Measurements from ENCODE around the gene GRIK4.
"Not testable (repeated sequence)": the region's sequence is repeated elsewhere in the genome, so short reads cannot be mapped to it uniquely, and the experiment has no call there.

GRIK4 gene

DNA sequence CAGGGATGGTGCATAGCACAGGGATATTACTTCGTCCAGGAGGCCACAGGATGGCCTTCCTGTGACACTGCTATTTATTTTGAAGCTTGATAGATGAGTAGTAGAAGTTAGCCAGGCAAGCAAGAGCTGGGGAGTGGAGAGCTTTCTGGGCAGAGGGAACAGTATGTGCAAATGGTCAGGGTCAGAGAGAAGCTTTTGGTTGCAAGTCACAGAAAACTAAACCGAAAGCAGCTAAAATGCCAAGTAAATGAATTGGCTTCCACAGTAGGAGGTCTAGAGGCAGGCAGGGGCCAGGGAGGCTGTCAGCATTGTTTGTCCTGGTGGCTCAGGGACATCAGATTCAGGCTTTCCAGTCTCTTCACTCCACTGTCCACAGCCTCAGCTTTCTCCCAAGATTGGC is 247.5 kb downstream of the GRIK4 start:
- in situ Hi-C loops (cut with HindIII; ENCODE audit: low sequenced_read_pairs) = no loop called here

DNA sequence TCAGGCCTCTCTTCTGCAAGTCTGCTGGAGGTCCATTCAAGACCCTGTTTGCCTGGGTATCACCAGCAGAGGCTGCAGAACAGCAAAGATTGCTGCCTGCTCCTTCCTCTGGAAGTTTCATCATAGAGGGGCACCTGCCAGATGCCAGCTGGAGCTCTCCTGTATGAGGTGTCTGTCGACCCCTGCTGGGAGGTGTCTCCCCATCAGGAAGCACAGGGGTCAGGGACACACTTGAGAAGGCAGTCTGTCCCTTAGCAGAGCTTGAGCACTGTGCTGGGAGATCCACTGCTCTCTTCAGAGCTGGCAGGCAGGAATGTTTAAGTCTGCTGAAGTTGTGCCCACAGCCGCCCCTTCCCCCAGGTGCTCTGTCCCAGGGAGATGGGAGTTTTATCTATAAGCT is 254.2 kb downstream of the GRIK4 start:
- H3K4me3 ChIP-seq (ENCODE audit: low read depth, low read length); DNase-seq (ENCODE audit: low read depth, low spot score); in situ Hi-C loops (cut with HindIII; ENCODE audit: low sequenced_read_pairs): not testable (repeated sequence)

More for the DNA sequence above, 247.5 kb downstream of the GRIK4 start:
- H3K4me3 ChIP-seq (ENCODE audit: low read depth, low read length) = no peak overlapping the region
- peak; percentile 6 for DNase-seq (ENCODE audit: low read depth, low spot score)
- TF ChIP-seq, protein P1, sequence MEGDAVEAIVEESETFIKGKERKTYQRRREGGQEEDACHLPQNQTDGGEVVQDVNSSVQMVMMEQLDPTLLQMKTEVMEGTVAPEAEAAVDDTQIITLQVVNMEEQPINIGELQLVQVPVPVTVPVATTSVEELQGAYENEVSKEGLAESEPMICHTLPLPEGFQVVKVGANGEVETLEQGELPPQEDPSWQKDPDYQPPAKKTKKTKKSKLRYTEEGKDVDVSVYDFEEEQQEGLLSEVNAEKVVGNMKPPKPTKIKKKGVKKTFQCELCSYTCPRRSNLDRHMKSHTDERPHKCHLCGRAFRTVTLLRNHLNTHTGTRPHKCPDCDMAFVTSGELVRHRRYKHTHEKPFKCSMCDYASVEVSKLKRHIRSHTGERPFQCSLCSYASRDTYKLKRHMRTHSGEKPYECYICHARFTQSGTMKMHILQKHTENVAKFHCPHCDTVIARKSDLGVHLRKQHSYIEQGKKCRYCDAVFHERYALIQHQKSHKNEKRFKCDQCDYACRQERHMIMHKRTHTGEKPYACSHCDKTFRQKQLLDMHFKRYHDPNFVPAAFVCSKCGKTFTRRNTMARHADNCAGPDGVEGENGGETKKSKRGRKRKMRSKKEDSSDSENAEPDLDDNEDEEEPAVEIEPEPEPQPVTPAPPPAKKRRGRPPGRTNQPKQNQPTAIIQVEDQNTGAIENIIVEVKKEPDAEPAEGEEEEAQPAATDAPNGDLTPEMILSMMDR (IDR thresholded peaks at IDR 0.05; ENCODE audit: low read depth, low read length) = no peak

- in situ Hi-C loops (cut with HindIII; ENCODE audit: low sequenced_read_pairs) = no loop called here
- TF ChIP-seq, protein P1 (IDR thresholded peaks at IDR 0.05; ENCODE audit: low read depth, low read length) = no peak
- H3K4me3 ChIP-seq (ENCODE audit: low read depth, low read length) = no peak overlapping the region
- no peak for DNase-seq (ENCODE audit: low read depth, low spot score)
These were observed 254.8 kb downstream of the GRIK4 start for GRCh38 chr11:120766318-120766717.

DNA sequence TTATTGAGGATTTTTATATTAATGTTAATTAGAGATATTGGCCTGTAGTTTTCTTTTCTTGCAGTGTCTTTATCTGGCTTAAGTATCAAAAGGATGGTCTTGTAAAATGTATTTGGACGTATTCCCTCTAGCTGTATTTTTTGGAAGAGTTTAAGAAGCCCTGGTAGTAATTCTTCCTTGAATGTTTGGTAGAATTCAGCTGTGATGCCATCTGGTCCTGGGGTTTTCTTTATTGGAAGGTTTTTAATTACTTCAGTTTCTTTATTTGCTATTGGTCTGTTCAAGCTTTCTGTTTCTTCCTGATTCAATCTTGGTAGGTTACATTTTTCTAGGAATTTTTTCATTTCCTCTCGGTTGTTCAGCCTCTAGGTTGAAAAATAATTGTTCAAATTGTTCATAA is 257.4 kb downstream of the GRIK4 start:
- TF ChIP-seq, protein P1 (IDR thresholded peaks at IDR 0.05; ENCODE audit: low read depth, low read length) = no peak
- no peak overlapping the region for H3K4me3 ChIP-seq (ENCODE audit: low read depth, low read length)
- in situ Hi-C loops (cut with HindIII; ENCODE audit: low sequenced_read_pairs) = no loop called here
- no peak for DNase-seq (ENCODE audit: low read depth, low spot score)

DNA sequence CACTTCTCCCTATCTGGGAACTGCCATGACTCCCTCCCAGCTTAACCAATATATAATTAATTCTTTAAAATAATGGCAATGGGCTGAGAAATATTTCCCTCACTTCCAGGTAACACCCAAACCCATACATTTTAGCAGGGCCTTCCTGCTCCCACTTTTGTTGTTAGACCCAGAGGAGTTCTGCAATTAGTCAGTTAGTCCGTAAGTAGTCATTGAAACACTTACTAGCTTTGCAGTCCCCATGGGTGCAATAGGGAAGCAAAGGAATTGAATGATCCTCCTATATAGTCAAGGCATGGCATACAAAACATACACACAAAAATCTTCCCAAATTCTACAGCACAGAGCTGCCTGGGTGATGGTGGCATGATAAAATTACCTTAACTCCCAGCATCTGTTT is 258.4 kb downstream of the GRIK4 start:
- in situ Hi-C loops (cut with HindIII; ENCODE audit: low sequenced_read_pairs) = no loop called here
- TF ChIP-seq, protein P1 (IDR thresholded peaks at IDR 0.05; ENCODE audit: low read depth, low read length) = no peak
- no peak overlapping the region for H3K4me3 ChIP-seq (ENCODE audit: low read depth, low read length)
- DNase-seq (ENCODE audit: low read depth, low spot score) = no peak

- DNase-seq (ENCODE audit: low read depth, low spot score) = no peak
- H3K4me3 ChIP-seq (ENCODE audit: low read depth, low read length) = no peak overlapping the region
- TF ChIP-seq, protein P1 (IDR thresholded peaks at IDR 0.05; ENCODE audit: low read depth, low read length) = no peak
- in situ Hi-C loops (cut with HindIII; ENCODE audit: low sequenced_read_pairs) = no loop called here
These were observed 260.1 kb downstream of the GRIK4 start for GRCh38 chr11:120771551-120772060.

GRCh38 chr11:120773501-120774031 is 262.0 kb downstream of the GRIK4 start:
- in situ Hi-C loops (cut with HindIII; ENCODE audit: low sequenced_read_pairs) = no loop called here

More at GRCh38 chr11:120773501-120774031, 262.0 kb downstream of the GRIK4 start:
- no peak overlapping the region for H3K4me3 ChIP-seq (ENCODE audit: low read depth, low read length)
- TF ChIP-seq, protein P1 (IDR thresholded peaks at IDR 0.05; ENCODE audit: low read depth, low read length) = no peak
- DNase-seq (ENCODE audit: low read depth, low spot score) = no peak

All from astrocyte of the spinal cord (primary cell).